GM23338 (cell line): Measurements from ENCODE around the gene MRPL38.

Source experiments
- CREB1 ChIP-seq: fragments of 250-450 bp; sonication (Bioruptor Pico); IDR thresholded peaks from 2 replicates; pipeline ENCODE4 v1.5.0; 2020; ENCODE audit warnings: low read depth, mild to moderate bottlenecking, moderate library complexity
- EZH2 ChIP-seq: fragments of 200-600 bp; sonication (generic); IDR thresholded peaks from one replicate; pipeline ENCODE4 v1.8.0; 2017; ENCODE audit warnings: antibody characterized with exemption, mild to moderate bottlenecking, low read depth; ENCODE audit not compliant: unreplicated experiment
- EZH2phosphoT487 ChIP-seq: fragments of 200-600 bp; sonication (generic); IDR thresholded peaks from one replicate; pipeline ENCODE4 v1.8.1; 2018; ENCODE audit warnings: antibody characterized with exemption; ENCODE audit not compliant: unreplicated experiment
- NANOG ChIP-seq: IDR thresholded peaks from 2 replicates; pipeline ENCODE4 v1.6.1; 2016; ENCODE audit warnings: antibody characterized with exemption, borderline replicate concordance
- POLR2AphosphoS5 ChIP-seq: IDR thresholded peaks from 2 replicates; pipeline ENCODE4 v1.6.1; 2016; ENCODE audit warnings: antibody characterized with exemption, low read depth
- STAT1 ChIP-seq: IDR thresholded peaks from one replicate; pipeline ENCODE4 v1.6.1; 2016; ENCODE audit warnings: antibody characterized with exemption; ENCODE audit not compliant: unreplicated experiment
- ZNF114 ChIP-seq: fragments of 250-450 bp; sonication (Bioruptor Pico); IDR thresholded peaks from 2 replicates; pipeline ENCODE4 v1.5.0; 2020; ENCODE audit warnings: mild to moderate bottlenecking, moderate library complexity
- TF ChIP-seq, protein P1 (sequence below): IDR thresholded peaks from one replicate; pipeline ENCODE4 v1.6.1; 2018; ENCODE audit warnings: antibody characterized with exemption; ENCODE audit not compliant: unreplicated experiment
- TF ChIP-seq, protein P2 (sequence below), 2 experiments: fragments of 200-600 bp in 1 of 2; sonication (generic) in 1 of 2; conservative IDR thresholded peaks; 2 replicates each; pipeline versions ENCODE4 v1.5.1 to v1.6.1; 2016 to 2017; ENCODE audit warnings: antibody characterized with exemption in 2 of 2, low read depth in 2 of 2, mild to moderate bottlenecking in 2 of 2, moderate library complexity in 1 of 2

DNA sequence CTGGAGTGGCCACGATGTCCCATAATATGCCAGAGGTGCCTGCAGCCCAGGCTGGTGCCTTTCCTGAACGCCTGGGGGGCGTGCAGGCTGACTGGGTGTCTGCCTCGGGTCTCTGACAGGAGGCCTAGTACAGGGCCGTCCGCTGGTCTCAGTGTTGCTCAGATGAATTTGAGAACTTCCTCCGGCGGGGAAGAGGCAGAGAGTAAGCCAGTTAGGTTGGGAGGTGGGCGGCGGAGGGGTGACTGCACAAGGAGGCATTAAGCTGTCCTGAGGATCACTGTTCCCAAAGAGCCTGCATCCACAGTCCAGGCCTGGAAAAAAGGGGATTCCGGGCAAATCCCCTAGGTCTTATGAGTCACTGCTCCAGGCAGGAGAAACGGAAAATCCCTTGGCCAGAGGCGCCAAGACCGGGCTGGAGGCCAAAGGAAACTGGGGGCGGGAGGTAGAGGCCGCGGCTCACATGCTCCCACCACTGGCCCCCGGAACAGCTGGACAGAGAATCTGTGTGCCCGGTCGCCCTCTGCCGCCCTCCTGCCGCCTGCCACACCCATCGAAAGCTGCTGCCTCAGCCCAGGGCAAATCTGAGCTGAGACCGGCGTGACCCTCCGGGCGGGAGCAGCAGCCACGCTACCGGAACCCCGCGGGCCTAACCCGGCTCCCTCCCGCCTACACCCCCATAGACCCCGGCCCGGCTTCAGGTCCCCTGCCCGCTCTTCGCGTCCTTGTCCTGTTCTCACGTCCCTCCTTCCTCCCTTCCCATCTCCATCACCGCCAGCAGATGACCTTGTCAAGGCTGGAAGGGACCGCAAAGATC lies 27.5 kb downstream of the MRPL38 start:
- no peak for TF ChIP-seq POLR2AphosphoS5
- TF ChIP-seq, protein P1, sequence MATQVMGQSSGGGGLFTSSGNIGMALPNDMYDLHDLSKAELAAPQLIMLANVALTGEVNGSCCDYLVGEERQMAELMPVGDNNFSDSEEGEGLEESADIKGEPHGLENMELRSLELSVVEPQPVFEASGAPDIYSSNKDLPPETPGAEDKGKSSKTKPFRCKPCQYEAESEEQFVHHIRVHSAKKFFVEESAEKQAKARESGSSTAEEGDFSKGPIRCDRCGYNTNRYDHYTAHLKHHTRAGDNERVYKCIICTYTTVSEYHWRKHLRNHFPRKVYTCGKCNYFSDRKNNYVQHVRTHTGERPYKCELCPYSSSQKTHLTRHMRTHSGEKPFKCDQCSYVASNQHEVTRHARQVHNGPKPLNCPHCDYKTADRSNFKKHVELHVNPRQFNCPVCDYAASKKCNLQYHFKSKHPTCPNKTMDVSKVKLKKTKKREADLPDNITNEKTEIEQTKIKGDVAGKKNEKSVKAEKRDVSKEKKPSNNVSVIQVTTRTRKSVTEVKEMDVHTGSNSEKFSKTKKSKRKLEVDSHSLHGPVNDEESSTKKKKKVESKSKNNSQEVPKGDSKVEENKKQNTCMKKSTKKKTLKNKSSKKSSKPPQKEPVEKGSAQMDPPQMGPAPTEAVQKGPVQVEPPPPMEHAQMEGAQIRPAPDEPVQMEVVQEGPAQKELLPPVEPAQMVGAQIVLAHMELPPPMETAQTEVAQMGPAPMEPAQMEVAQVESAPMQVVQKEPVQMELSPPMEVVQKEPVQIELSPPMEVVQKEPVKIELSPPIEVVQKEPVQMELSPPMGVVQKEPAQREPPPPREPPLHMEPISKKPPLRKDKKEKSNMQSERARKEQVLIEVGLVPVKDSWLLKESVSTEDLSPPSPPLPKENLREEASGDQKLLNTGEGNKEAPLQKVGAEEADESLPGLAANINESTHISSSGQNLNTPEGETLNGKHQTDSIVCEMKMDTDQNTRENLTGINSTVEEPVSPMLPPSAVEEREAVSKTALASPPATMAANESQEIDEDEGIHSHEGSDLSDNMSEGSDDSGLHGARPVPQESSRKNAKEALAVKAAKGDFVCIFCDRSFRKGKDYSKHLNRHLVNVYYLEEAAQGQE, result no peak
- no peak for TF ChIP-seq STAT1
- TF ChIP-seq, protein P2, sequence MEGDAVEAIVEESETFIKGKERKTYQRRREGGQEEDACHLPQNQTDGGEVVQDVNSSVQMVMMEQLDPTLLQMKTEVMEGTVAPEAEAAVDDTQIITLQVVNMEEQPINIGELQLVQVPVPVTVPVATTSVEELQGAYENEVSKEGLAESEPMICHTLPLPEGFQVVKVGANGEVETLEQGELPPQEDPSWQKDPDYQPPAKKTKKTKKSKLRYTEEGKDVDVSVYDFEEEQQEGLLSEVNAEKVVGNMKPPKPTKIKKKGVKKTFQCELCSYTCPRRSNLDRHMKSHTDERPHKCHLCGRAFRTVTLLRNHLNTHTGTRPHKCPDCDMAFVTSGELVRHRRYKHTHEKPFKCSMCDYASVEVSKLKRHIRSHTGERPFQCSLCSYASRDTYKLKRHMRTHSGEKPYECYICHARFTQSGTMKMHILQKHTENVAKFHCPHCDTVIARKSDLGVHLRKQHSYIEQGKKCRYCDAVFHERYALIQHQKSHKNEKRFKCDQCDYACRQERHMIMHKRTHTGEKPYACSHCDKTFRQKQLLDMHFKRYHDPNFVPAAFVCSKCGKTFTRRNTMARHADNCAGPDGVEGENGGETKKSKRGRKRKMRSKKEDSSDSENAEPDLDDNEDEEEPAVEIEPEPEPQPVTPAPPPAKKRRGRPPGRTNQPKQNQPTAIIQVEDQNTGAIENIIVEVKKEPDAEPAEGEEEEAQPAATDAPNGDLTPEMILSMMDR (conservative IDR thresholded peaks at IDR 0.05; ENCODE audit: low read depth in 2 of 2), result peak in 1 of 2 experiments; percentile 13; a peak in 1 of 4 replicates
- TF ChIP-seq ZNF114, result no peak
- no peak for TF ChIP-seq CREB1
- TF ChIP-seq EZH2phosphoT487, result no peak
- TF ChIP-seq EZH2, result no peak
- TF ChIP-seq NANOG, result no peak
